Cerebellar nuclear complex (tissue), 1 donor: ENCODE results near the gene SNX4.
"Not testable (repeated sequence)": the region's sequence is repeated elsewhere in the genome, so short reads cannot be mapped to it uniquely, and the experiment has no call there.

Experiments used
- DNase-seq, 2 experiments: peaks; one replicate each; lab custom pipeline; 2025; lab: John Stamatoyannopoulos, UW

SNX4 gene

GRCh38 chr3:125462722-125463299 is 57.2 kb downstream of the SNX4 start:
- no peak for DNase-seq

GRCh38 chr3:125461896-125462295 is 58.1 kb downstream of the SNX4 start:
- DNase-seq: no peak

- no peak for DNase-seq
Measured at GRCh38 chr3:125460233-125460632, 59.8 kb downstream of the SNX4 start.

- DNase-seq: no peak
Measured at GRCh38 chr3:125443923-125444322, 76.1 kb downstream of the SNX4 start.

GRCh38 chr3:125442506-125442905 is 77.5 kb downstream of the SNX4 start:
- DNase-seq: no peak

- DNase-seq: no peak
Measured at GRCh38 chr3:125440970-125441369, 79.0 kb downstream of the SNX4 start.

- no peak for DNase-seq
Measured at GRCh38 chr3:125440559-125440955, 79.4 kb downstream of the SNX4 start.

GRCh38 chr3:125437631-125438435 is 82.2 kb downstream of the SNX4 start:
- DNase-seq: no peak

GRCh38 chr3:125436921-125437320 is 83.1 kb downstream of the SNX4 start:
- DNase-seq: no peak

GRCh38 chr3:125435231-125435630 is 84.8 kb downstream of the SNX4 start:
- DNase-seq: no peak

GRCh38 chr3:125434582-125435011 is 85.4 kb downstream of the SNX4 start:
- DNase-seq: no peak

- DNase-seq: no peak
Measured at GRCh38 chr3:125433611-125434041, 86.4 kb downstream of the SNX4 start.

- DNase-seq: no peak
Measured at GRCh38 chr3:125433091-125433534, 86.9 kb downstream of the SNX4 start.

GRCh38 chr3:125431912-125432790 is 87.9 kb downstream of the SNX4 start:
- DNase-seq: no peak

- DNase-seq: no peak
Measured at GRCh38 chr3:125431391-125431790, 88.6 kb downstream of the SNX4 start.

- no peak for DNase-seq
Measured at GRCh38 chr3:125428216-125428830, 91.7 kb downstream of the SNX4 start.

GRCh38 chr3:125418306-125418705 is 101.7 kb downstream of the SNX4 start:
- no peak for DNase-seq

- DNase-seq: no peak
Measured at GRCh38 chr3:125416235-125416634, 103.8 kb downstream of the SNX4 start.

- DNase-seq: no peak
Measured at GRCh38 chr3:125414669-125415068, 105.3 kb downstream of the SNX4 start.

- no peak for DNase-seq
Measured at GRCh38 chr3:125410922-125411321, 109.1 kb downstream of the SNX4 start.

GRCh38 chr3:125406070-125406469 is 113.9 kb downstream of the SNX4 start:
- DNase-seq: no peak

GRCh38 chr3:125405515-125405914 is 114.5 kb downstream of the SNX4 start:
- not testable (repeated sequence) for DNase-seq
